Hepatocyte (in vitro differentiated cells): Measurements from ENCODE around the gene SKA2. TPM values are rescaled to one million over a fixed set of nuclear protein-coding genes. Genes with fewer than 3 reads are reported as not detected.

Experiments used
- DNase-seq: peaks from one replicate; pipeline ENCODE4 v3.0.0-alpha.2; 2016; ENCODE audit warnings: low spot score
- H2AFZ ChIP-seq: fragments of 200-600 bp; sonication (generic); 2 replicates; pipeline ENCODE4 v1.6.0; 2016; ENCODE audit warnings: antibody characterized with exemption, mild to moderate bottlenecking
- H3K27ac ChIP-seq: fragments of 200-600 bp; sonication (generic); 2 replicates; pipeline ENCODE4 v1.5.1; 2016; ENCODE audit warnings: mild to moderate bottlenecking
- H3K27me3 ChIP-seq: fragments of 200-600 bp; sonication (generic); 2 replicates; pipeline ENCODE4 v1.6.1; 2016
- H3K36me3 ChIP-seq: fragments of 200-600 bp; sonication (generic); replicated peaks from 2 replicates; pipeline ENCODE4 v1.5.1; 2016; ENCODE audit warnings: low read depth; ENCODE audit not compliant: insufficient read depth
- H3K4me1 ChIP-seq: fragments of 200-600 bp; sonication (generic); 2 replicates; pipeline ENCODE4 v1.5.1; 2016; ENCODE audit warnings: mild to moderate bottlenecking, moderate library complexity; ENCODE audit not compliant: insufficient read depth
- H3K4me2 ChIP-seq: fragments of 200-600 bp; sonication (generic); 2 replicates; pipeline ENCODE4 v1.6.0; 2016
- H3K4me3 ChIP-seq: fragments of 200-600 bp; sonication (generic); 2 replicates; pipeline ENCODE4 v1.5.1; 2016; ENCODE audit warnings: mild to moderate bottlenecking
- H3K79me2 ChIP-seq: fragments of 200-600 bp; sonication (generic); 2 replicates; pipeline ENCODE4 v1.6.0; 2017; ENCODE audit warnings: mild to moderate bottlenecking
- H3K9me2 ChIP-seq: fragments of 200-600 bp; sonication (generic); replicated peaks from 2 replicates; pipeline ENCODE4 v1.6.0; 2017; ENCODE audit warnings: mild to moderate bottlenecking; ENCODE audit not compliant: insufficient read depth
- H3K9me3 ChIP-seq: fragments of 200-600 bp; sonication (generic); 2 replicates; pipeline ENCODE4 v1.5.1; 2016; ENCODE audit warnings: low read depth, mild to moderate bottlenecking
- H4K20me1 ChIP-seq: fragments of 200-600 bp; sonication (generic); 2 replicates; pipeline ENCODE4 v1.6.0; 2016; ENCODE audit warnings: mild to moderate bottlenecking; ENCODE audit not compliant: insufficient read depth, poor library complexity, severe bottlenecking
- EZH2 ChIP-seq: fragments of 200-600 bp; sonication (generic); IDR thresholded peaks from 2 replicates; pipeline ENCODE4 v1.6.1; 2016; ENCODE audit warnings: antibody characterized with exemption, mild to moderate bottlenecking, borderline replicate concordance
- EZH2phosphoT487 ChIP-seq: fragments of 200-600 bp; sonication (generic); IDR thresholded peaks from one replicate; pipeline ENCODE4 v1.6.1; 2018; ENCODE audit warnings: antibody characterized with exemption, mild to moderate bottlenecking, low read depth, moderate library complexity; ENCODE audit not compliant: unreplicated experiment, severe bottlenecking
- WGBS: methylation state at CpG from one replicate; pipeline ENCODE4 v1.1.6; 2016; ENCODE audit warnings: low lambda C conversion rate; ENCODE audit errors: missing lambda C conversion rate; 5-methylcytosine and 5-hydroxymethylcytosine counted together
- polyA plus RNA-seq: library from polyadenylated mRNA; unstranded; fragments of >200 nt; fragmentation: Nextera tagmentation; extraction: Ambion mirVana; gene quantifications from 2 replicates; pipeline ENCODE4 v1.2.1, GENCODE V29; 2016
- total RNA-seq: library from RNA; depleted of rRNA; stranded (reverse); fragments of >200 nt; gene quantifications from 2 replicates; pipeline ENCODE4 v1.2.3, GENCODE V29; 2014
- TF ChIP-seq, protein P1 (sequence below): fragments of 200-600 bp; sonication (generic); IDR thresholded peaks from 2 replicates; pipeline ENCODE4 v1.5.1; 2016; ENCODE audit warnings: antibody characterized with exemption, mild to moderate bottlenecking; ENCODE audit not compliant: poor library complexity

Gene SKA2
- total and polyA plus RNA-seq, 2 experiments from 2014 or later = 27.0 to 52.8 TPM

DNA sequence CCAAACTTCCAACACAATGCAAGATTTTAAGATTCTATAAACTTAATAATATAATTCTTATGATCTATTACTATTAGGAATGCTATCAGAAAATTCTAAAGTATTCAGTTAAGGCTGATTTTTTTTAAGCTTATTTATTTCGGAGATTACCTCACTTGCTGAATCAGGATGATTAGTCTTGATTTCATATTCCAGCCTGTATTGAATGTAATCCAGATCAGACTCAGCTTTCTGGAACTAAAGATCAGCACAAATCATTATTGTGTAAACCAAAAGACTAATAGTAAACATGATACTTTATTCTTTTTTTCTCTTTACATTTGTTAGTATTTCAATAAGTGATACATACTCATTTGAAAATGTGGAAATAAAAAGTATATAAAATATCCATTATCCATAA lies 23.9 kb downstream of the SKA2 start:
- Histone ChIP-seq H2AFZ (no peak overlapping the region), H3K4me3 (no peak overlapping the region), H3K4me2 (no peak overlapping the region), H3K79me2 (peaks cover 62% of the 10 kb centered on the region), H4K20me1 (no peaks in the 10 kb centered on the region), H3K9me3 (no peaks in the 10 kb centered on the region), H3K27me3 (no peaks in the 10 kb centered on the region), H3K27ac (no peak overlapping the region), H3K9me2 (no peaks in the 10 kb centered on the region), H3K4me1 (no peaks in the 10 kb centered on the region), H3K36me3 (no peaks in the 10 kb centered on the region)
- DNase-seq = no peak
- WGBS = 92% methylated on average over 1 of the region's 1 CpG
- no peak for TF ChIP-seq EZH2phosphoT487
- TF ChIP-seq EZH2 = no peak
- TF ChIP-seq, protein P1, sequence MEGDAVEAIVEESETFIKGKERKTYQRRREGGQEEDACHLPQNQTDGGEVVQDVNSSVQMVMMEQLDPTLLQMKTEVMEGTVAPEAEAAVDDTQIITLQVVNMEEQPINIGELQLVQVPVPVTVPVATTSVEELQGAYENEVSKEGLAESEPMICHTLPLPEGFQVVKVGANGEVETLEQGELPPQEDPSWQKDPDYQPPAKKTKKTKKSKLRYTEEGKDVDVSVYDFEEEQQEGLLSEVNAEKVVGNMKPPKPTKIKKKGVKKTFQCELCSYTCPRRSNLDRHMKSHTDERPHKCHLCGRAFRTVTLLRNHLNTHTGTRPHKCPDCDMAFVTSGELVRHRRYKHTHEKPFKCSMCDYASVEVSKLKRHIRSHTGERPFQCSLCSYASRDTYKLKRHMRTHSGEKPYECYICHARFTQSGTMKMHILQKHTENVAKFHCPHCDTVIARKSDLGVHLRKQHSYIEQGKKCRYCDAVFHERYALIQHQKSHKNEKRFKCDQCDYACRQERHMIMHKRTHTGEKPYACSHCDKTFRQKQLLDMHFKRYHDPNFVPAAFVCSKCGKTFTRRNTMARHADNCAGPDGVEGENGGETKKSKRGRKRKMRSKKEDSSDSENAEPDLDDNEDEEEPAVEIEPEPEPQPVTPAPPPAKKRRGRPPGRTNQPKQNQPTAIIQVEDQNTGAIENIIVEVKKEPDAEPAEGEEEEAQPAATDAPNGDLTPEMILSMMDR = no peak

DNA sequence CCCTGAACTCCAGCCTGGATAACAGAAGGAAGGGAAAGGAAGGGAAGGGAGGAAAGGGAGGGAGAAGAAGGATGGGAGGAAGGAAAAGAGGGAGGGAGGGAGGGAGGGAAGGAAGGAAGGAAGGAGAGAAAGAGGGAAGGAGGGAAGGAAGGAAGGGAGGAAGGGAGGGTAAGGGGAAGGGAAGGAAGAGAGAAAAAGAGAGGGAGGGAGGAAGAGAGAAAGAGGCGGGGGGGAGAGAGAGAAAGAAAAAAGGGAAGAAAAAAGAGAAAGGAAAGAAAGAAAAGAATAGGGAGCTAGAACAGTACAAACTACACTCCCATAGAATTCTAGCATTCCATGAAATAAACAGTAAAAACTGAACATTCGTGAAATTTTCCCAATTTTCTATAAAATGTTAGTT lies 25.2 kb downstream of the SKA2 start:
- Histone ChIP-seq H3K79me2 (peaks cover 57% of the 10 kb centered on the region), H4K20me1 (no peaks in the 10 kb centered on the region), H3K36me3 (no peaks in the 10 kb centered on the region), H3K4me2 (no peak overlapping the region), H3K27me3 (no peaks in the 10 kb centered on the region), H3K9me2 (no peaks in the 10 kb centered on the region), H3K9me3 (no peaks in the 10 kb centered on the region), H3K4me3 (no peak overlapping the region), H3K27ac (no peak overlapping the region), H2AFZ (no peak overlapping the region), H3K4me1 (no peaks in the 10 kb centered on the region)
- WGBS = 100% methylated on average over 1 of the region's 2 CpGs
- TF ChIP-seq, protein P1 = no peak
- no peak for TF ChIP-seq EZH2phosphoT487
- TF ChIP-seq EZH2 = no peak
- no peak for DNase-seq

DNA sequence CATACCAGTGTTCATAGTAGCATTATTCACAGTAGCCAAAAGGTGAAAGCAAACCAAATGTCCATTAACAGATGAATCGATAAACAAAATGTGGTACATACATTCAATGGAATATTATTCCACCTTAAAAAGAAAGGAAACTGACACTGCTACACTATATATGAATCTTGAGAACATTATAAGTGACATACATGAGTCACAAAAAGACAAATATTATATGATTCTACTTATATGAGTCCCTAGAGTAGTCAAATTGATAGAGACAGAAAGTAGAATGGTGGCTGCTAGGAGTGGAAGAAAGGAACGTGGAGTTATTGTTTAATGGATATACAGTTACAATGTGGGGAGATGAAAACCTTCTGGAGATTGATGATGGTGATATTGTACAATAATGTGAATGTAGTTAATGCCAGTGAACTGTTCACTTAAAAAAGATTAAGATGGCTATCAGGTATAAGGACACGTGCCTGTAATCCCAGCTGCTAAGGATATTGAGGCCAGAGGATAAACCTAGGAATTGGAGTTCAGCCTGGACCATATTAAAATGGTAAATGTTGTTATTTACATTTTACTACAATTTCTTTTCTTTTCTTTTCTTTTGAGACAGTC lies 28.1 kb downstream of the SKA2 start:
- Histone ChIP-seq H3K27ac (no peak overlapping the region), H3K4me3 (no peak overlapping the region), H3K9me2 (no peaks in the 10 kb centered on the region), H3K9me3 (no peaks in the 10 kb centered on the region), H3K79me2 (peaks cover 36% of the 10 kb centered on the region), H2AFZ (no peak overlapping the region), H3K4me2 (no peak overlapping the region), H4K20me1 (no peaks in the 10 kb centered on the region), H3K36me3 (no peaks in the 10 kb centered on the region), H3K4me1 (no peaks in the 10 kb centered on the region), H3K27me3 (no peaks in the 10 kb centered on the region)
- no peak for TF ChIP-seq EZH2
- TF ChIP-seq EZH2phosphoT487 = no peak
- TF ChIP-seq, protein P1 = no peak
- DNase-seq = no peak
- WGBS = 79% methylated on average over 3 of the region's 3 CpGs

DNA sequence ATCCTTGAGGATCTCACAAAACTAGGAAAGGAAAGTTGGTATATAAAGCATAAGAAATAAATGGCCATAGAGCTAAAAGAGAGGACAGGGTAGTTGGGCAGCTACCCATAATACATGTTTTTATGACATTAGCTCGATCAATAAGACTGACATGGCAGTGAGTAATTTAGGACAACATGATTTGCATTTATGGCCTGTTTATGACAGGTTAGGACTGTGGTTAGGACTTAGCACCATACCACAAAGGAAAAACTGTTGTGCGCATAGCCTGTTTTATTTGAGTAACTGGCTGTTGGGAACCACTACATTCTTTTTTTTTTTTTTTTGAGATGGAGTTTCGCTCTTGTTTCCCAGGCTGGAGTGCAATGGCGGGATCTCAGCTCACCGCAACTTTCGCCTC lies 30.3 kb downstream of the SKA2 start:
- H4K20me1 ChIP-seq = no peaks in the 10 kb centered on the region
- H3K4me1 ChIP-seq = no peaks in the 10 kb centered on the region
- no peak overlapping the region for H3K27ac ChIP-seq
- TF ChIP-seq EZH2 (no peak), EZH2phosphoT487 (no peak)
- TF ChIP-seq, protein P1 = no peak
- H3K36me3 ChIP-seq = no peaks in the 10 kb centered on the region
- WGBS = 95% methylated on average over 6 of the region's 6 CpGs
- H2AFZ ChIP-seq = no peak overlapping the region
- H3K4me3 ChIP-seq = no peak overlapping the region
- H3K4me2 ChIP-seq = no peak overlapping the region
- H3K9me3 ChIP-seq = no peaks in the 10 kb centered on the region
- H3K27me3 ChIP-seq = no peaks in the 10 kb centered on the region
- no peaks in the 10 kb centered on the region for H3K9me2 ChIP-seq
- DNase-seq = no peak
- H3K79me2 ChIP-seq = peaks cover 24% of the 10 kb centered on the region
